Spleen (tissue), 11 donors: ENCODE data around the gene MAGI2. TPM values are rescaled to one million over a fixed set of nuclear protein-coding genes. Genes with fewer than 3 reads are reported as not detected.

Experiments
- DNase-seq: peaks from one replicate; pipeline ENCODE4 v3.0.0-alpha.2; 2020
- H3K27ac ChIP-seq, 8 donors: fragments of 200-600 bp; sonication (generic) in 7 of 8; 1 replicate in 4 of 8; 2 replicates in 4 of 8; pipeline versions ENCODE4 v1.5.0 to v1.8.0; 2016 to 2021; ENCODE audit warnings: inconsistent platforms in 4 of 8, mild to moderate bottlenecking in 4 of 8, moderate library complexity in 1 of 8
- H3K27me3 ChIP-seq, 7 donors: fragments of 200-600 bp; sonication (generic) in 6 of 7; replicated peaks in 1 of 7; 1 replicate in 4 of 7; 2 replicates in 3 of 7; pipeline versions ENCODE4 v1.5.0 to v1.8.0; 2016 to 2021; ENCODE audit warnings: inconsistent platforms in 3 of 7, mild to moderate bottlenecking in 1 of 7
- H3K36me3 ChIP-seq, 6 donors: fragments of 200-600 bp; sonication (generic) in 5 of 6; 1 replicate in 4 of 6; 2 replicates in 2 of 6; pipeline versions ENCODE4 v1.5.0 to v1.8.0; 2016 to 2021; ENCODE audit warnings: inconsistent platforms in 2 of 6
- H3K4me1 ChIP-seq, 6 donors: fragments of 200-600 bp; sonication (generic) in 5 of 6; 1 replicate in 3 of 6; 2 replicates in 3 of 6; pipeline versions ENCODE4 v1.5.0 to v1.8.0; 2016 to 2021; ENCODE audit warnings: inconsistent platforms in 3 of 6
- H3K4me3 ChIP-seq, 8 donors: fragments of 200-600 bp; sonication (generic) in 7 of 8; 1 replicate in 4 of 8; 2 replicates in 4 of 8; pipeline versions ENCODE4 v1.5.0 to v1.8.0; 2016 to 2021; ENCODE audit warnings: inconsistent platforms in 4 of 8, mild to moderate bottlenecking in 4 of 8, moderate library complexity in 2 of 8
- H3K9me3 ChIP-seq, 8 donors: fragments of 200-600 bp; sonication (generic) in 7 of 8; 1 replicate in 4 of 8; 2 replicates in 4 of 8; pipeline versions ENCODE4 v1.5.0 to v1.8.0; 2016 to 2021; ENCODE audit warnings: inconsistent platforms in 4 of 8
- CTCF ChIP-seq, 11 experiments: fragments of 200-600 bp in 7 of 11; fragments of 450-650 bp in 4 of 11; sonication (generic) in 4 of 11; IDR thresholded peaks in 8 of 11; conservative IDR thresholded peaks in 3 of 11; 1 replicate in 7 of 11; 2 replicates in 4 of 11; pipeline versions ENCODE4 v1.4.0 to v1.8.0; 2016 to 2021; ENCODE audit warnings: antibody characterized with exemption in 11 of 11, inconsistent platforms in 4 of 11, mild to moderate bottlenecking in 1 of 11
- POLR2A ChIP-seq, 3 donors: fragments of 450-650 bp; IDR thresholded peaks; one replicate each; pipeline ENCODE4 v1.5.1; 2017; ENCODE audit warnings: antibody characterized with exemption in 3 of 3, mild to moderate bottlenecking in 1 of 3
- POLR2AphosphoS5 ChIP-seq, 3 donors: sonication (generic); formaldehyde crosslinking; IDR thresholded peaks; one replicate each; pipeline ENCODE4 v1.5.1; 2017; ENCODE audit warnings: antibody characterized with exemption in 3 of 3
- WGBS, 5 donors: extraction: QIAGEN DNeasy Blood & Tissue Kit in 3 of 5; methylation state at CpG; one replicate each; pipeline versions ENCODE4 v1.1.5 to v1.1.7; 2013 to 2018; 5-methylcytosine and 5-hydroxymethylcytosine counted together
- intact Hi-C: fragments of 100-400 bp; cut with DNase I; formaldehyde crosslinking; loops from one replicate; pipeline ENCODE4 v1.15.0; 2023; ENCODE audit warnings: low total_unique reads
- polyA plus RNA-seq, 3 donors: library from polyadenylated mRNA; stranded (reverse); fragments of 200-250 nt; gene quantifications; one replicate each; pipeline ENCODE4 v1.2.1, GENCODE V29; 2013
- total RNA-seq, 7 donors: library from RNA; depleted of rRNA in 3 of 7; stranded (reverse); fragments of >200 nt in 3 of 7; fragmentation: NEBNext Ultra II Directional in 4 of 7; extraction: Animal tissue kit (Norgen Biotek cat#: 25700) in 4 of 7; gene quantifications; one replicate each; pipeline versions ENCODE4 v1.1.0 to v1.2.1, GENCODE V29; 2016 to 2021
- donor health status: healthy with polysubstance abuse.
- donor health status: DM: no; HTN: no; CAD: no; lungs with moderate emphysema.
- donor health status: DM: no; HTN: no; CAD: no.
- donor health status: Bipolar disorder and iron deficiency.
- donor health status: healthy.
- donor health status: DM: no; HTN: no; CAD: no.
- donor health status: DM: yes; HTN: yes; CAD: no.

The MAGI2 gene
- total and polyA plus RNA-seq, 10 donors: 0.74 to 18.1 (median 11.1) TPM

GRCh38 chr7:78792006-78792405 lies 661.5 kb downstream of the MAGI2 start:
- Histone ChIP-seq H3K27me3 (no peaks in the 10 kb centered on the region), H3K27ac (no peak overlapping the region), H3K9me3 (peaks cover 0 to 17% (median 8%) of the 10 kb centered on the region in 8 donors), H3K36me3 (no peaks in the 10 kb centered on the region), H3K4me1 (no peaks in the 10 kb centered on the region), H3K4me3 (no peak overlapping the region)
- intact Hi-C loops: no loop called here
- TF ChIP-seq POLR2AphosphoS5 (IDR thresholded peaks at IDR 0.05) (no peak), CTCF (IDR thresholded peaks at IDR 0.05 in 8 of 11, conservative IDR thresholded peaks at IDR 0.05 in 3 of 11) (no peak), POLR2A (IDR thresholded peaks at IDR 0.05) (no peak)
- WGBS, 5 donors: 61 to 77% (median 68%) methylated on average over 6 of the region's 6 CpGs
- no peak for DNase-seq

GRCh38 chr7:78788464-78788863 lies 665.0 kb downstream of the MAGI2 start:
- no peak for DNase-seq
- Histone ChIP-seq H3K9me3 (no peaks in the 10 kb centered on the region), H3K36me3 (no peaks in the 10 kb centered on the region), H3K4me3 (no peak overlapping the region), H3K27me3 (no peaks in the 10 kb centered on the region), H3K4me1 (no peaks in the 10 kb centered on the region), H3K27ac (no peak overlapping the region)
- intact Hi-C loops: no loop called here
- TF ChIP-seq CTCF (IDR thresholded peaks at IDR 0.05 in 8 of 11, conservative IDR thresholded peaks at IDR 0.05 in 3 of 11) (no peak), POLR2A (IDR thresholded peaks at IDR 0.05) (no peak), POLR2AphosphoS5 (IDR thresholded peaks at IDR 0.05) (no peak)
- WGBS, 5 donors: 56 to 85% (median 60%) methylated on average over 2 of the region's 2 CpGs

- intact Hi-C loops: no loop called here
- 76 to 88% (median 84%) methylated on average over 1 of the region's 1 CpG for WGBS, 5 donors
- H3K27ac ChIP-seq: no peak overlapping the region
- H3K4me3 ChIP-seq: no peak overlapping the region
- H3K36me3 ChIP-seq: no peaks in the 10 kb centered on the region
- no peaks in the 10 kb centered on the region for H3K9me3 ChIP-seq
- TF ChIP-seq POLR2A (IDR thresholded peaks at IDR 0.05) (no peak), POLR2AphosphoS5 (IDR thresholded peaks at IDR 0.05) (no peak), CTCF (IDR thresholded peaks at IDR 0.05 in 8 of 11, conservative IDR thresholded peaks at IDR 0.05 in 3 of 11) (no peak)
- DNase-seq: no peak
- H3K4me1 ChIP-seq: no peaks in the 10 kb centered on the region
- H3K27me3 ChIP-seq: no peaks in the 10 kb centered on the region
Measured at GRCh38 chr7:78787854-78788253, 665.6 kb downstream of the MAGI2 start.

GRCh38 chr7:78786055-78786454 lies 667.4 kb downstream of the MAGI2 start:
- no peak for DNase-seq
- no peaks in the 10 kb centered on the region for H3K36me3 ChIP-seq
- H3K9me3 ChIP-seq: no peaks in the 10 kb centered on the region
- no peak overlapping the region for H3K4me3 ChIP-seq
- no peaks in the 10 kb centered on the region for H3K4me1 ChIP-seq
- intact Hi-C loops: no loop called here
- no peaks in the 10 kb centered on the region for H3K27me3 ChIP-seq
- TF ChIP-seq POLR2A (IDR thresholded peaks at IDR 0.05) (no peak), POLR2AphosphoS5 (IDR thresholded peaks at IDR 0.05) (no peak), CTCF (IDR thresholded peaks at IDR 0.05 in 8 of 11, conservative IDR thresholded peaks at IDR 0.05 in 3 of 11) (no peak)
- H3K27ac ChIP-seq: no peak overlapping the region
- WGBS, 5 donors: 74 to 89% (median 81%) methylated on average over 2 of the region's 2 CpGs
